ENCODE measurements around the gene PTPN20.
"Not testable (repeated sequence)": the region's sequence is repeated elsewhere in the genome, so short reads cannot be mapped to it uniquely, and the experiment has no call there.

Gene PTPN20, protein sequence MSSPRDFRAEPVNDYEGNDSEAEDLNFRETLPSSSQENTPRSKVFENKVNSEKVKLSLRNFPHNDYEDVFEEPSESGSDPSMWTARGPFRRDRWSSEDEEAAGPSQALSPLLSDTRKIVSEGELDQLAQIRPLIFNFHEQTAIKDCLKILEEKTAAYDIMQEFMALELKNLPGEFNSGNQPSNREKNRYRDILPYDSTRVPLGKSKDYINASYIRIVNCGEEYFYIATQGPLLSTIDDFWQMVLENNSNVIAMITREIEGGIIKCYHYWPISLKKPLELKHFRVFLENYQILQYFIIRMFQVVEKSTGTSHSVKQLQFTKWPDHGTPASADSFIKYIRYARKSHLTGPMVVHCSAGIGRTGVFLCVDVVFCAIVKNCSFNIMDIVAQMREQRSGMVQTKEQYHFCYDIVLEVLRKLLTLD

DNA sequence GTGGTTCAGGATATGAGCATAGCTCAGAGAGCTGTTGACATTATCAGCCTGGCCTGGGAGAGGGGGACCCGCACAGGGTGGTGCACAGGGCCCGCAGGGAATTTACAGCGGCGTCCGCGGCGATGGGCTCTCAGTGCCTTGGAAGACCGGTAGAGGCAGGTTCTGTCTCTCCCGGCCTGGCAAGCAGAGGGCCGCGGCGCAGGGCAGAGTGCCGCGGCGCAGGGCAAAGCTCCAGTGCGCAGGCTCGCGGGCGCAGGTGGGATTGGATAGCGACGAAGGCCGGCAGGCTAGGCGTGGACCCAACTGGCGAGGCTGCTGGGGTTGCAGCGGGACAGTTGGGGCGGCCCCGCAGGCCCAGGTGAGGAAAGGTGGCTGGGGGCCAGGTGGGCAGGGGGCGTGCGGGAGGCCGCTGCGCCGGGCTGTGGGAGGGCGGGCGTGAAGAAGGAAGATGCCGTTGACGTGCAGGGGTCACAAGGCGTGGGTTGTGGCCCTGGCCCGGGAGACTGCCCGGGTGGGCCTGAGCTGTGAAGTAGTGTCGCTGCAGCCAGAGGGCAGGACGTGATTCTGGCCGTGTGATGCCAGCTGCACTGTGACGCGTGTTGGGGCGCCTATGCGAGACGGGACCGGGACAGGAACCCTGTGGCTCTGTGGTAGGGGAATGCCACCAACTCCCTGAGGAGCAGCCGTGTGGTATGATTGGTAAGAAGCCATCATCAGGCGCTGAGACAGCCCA, at the start of gene PTPN20:
Gene PTPN20 (plus strand): TSS at position 285 of the 733 bp plus-strand sequence. CDS start 21,072 bp downstream, outside the sequence.
- DNase-seq = not testable (repeated sequence)

DNA sequence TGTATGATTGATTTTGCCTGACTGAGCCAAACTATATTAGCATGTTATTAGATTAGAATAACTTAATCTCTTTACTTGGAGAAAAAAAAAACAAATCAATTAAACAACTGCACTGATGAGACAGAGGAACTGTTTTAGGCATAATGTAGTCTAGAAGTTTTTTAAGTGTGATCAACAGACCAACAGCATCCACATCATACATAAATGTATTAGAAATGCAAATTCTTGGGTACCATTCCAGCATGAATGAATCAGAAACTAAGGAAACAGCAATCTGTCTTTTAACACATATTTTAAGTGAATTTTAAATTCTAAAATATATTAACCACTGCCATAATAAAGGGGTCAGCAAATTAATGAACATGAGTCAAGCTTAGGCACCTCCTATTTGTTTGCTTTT, 41.5 kb upstream of the PTPN20 start:
- not testable (repeated sequence) for DNase-seq

- not testable (repeated sequence) for DNase-seq
Observed at GRCh38 chr10:46871583-46871982, 39.6 kb upstream of the PTPN20 start.

- not testable (repeated sequence) for DNase-seq
Observed at GRCh38 chr10:46875304-46875703, 35.9 kb upstream of the PTPN20 start.

DNA sequence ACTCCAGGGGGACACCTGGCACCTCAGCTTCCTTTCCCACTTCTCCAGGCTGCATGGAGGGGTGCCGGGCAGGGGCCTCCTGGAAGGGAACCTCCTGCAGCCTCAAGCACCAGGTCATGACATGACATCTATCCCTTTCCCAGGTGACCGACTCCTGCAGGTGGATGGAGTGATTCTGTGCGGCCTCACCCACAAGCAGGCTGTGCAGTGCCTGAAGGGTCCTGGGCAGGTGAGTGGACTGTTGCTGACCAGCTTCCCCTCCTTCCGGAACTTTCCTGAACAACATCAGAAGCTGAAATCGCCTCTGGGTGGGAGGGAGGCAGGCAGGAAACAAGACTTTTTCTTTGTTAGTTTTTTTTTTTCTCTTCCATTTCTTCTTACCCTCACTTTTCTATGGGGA, 34.5 kb upstream of the PTPN20 start:
- not testable (repeated sequence) for DNase-seq

DNA sequence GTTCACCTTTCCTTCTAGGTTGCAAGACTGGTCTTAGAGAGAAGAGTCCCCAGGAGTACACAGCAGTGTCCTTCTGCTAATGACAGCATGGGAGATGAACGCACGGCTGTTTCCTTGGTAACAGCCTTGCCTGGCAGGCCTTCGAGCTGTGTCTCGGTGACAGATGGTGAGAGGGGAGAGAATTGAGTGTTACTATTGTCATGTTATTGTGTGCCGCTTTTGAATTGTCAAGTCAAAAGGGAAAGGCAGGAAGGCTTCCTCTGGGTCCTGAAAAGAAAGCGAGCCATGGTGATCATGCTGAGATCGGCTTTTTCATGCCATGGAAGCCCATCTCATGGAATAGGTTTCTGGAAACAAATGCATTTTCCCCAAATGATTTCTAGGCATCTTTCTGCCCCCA, 32.5 kb upstream of the PTPN20 start:
- not testable (repeated sequence) for DNase-seq

DNA sequence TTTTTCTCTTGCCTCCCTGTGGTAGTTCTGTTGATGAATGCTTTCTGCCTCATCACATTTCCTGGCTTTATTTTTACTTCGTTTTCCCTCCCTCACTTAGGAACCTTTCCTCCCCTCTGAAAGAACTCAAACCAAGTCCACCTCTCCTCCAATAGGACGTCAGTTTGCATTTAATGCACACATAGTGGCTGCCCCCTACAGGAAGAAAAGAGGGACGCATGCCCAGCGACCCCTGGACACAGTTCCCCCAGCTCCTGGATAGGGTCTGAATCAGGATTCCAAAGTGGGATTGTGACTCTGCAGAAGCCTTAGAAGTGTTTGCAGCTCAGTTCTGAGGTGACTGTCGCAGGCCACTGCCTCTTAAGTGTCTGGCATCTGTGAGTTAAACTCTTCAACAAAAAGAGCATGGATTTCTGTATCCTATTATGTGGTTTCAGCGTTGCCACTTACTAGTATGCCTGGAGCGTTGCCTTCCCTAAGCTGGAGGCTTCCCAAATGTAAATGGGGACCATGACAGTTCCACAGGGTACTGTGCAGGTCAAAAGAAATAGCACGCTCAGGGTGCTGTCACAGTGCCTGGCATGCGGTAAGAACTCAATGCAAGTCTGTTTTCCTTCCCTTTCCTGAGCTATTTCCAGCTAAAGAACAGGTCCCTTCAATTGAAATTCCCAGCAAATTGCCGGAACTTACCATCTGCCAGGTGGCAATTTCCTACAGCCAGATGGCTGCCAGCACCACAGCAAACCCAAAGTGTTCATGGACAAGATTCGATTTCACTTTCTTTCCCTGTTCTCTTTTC, 20.2 kb upstream of the PTPN20 start:
- DNase-seq = not testable (repeated sequence)

- DNase-seq = not testable (repeated sequence)
Observed at GRCh38 chr10:46896762-46897692, 14.2 kb upstream of the PTPN20 start.

- not testable (repeated sequence) for DNase-seq
Observed at GRCh38 chr10:46901247-46901646, 10.0 kb upstream of the PTPN20 start.

GRCh38 chr10:46903874-46904273, 7.4 kb upstream of the PTPN20 start:
- not testable (repeated sequence) for DNase-seq

DNA sequence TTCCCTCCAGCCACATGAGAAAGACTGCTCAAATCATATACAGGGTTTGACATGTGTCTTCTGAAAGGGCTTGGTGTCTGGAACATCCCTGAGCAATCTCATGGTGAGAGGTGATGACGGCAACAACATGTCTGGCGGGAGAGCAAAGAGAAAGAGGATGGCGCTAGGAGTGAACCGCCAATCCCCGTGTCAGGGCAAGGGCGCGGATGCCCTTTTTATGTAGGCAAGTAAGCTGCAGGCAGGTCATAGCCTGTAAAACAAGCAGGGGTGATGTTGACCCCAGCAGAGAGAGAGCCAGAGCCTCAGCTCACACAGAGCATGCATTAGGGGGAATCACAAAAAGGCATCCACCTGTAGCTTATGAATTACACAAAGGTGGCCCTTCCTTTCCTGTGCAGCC, 4.9 kb upstream of the PTPN20 start:
- not testable (repeated sequence) for DNase-seq

DNA sequence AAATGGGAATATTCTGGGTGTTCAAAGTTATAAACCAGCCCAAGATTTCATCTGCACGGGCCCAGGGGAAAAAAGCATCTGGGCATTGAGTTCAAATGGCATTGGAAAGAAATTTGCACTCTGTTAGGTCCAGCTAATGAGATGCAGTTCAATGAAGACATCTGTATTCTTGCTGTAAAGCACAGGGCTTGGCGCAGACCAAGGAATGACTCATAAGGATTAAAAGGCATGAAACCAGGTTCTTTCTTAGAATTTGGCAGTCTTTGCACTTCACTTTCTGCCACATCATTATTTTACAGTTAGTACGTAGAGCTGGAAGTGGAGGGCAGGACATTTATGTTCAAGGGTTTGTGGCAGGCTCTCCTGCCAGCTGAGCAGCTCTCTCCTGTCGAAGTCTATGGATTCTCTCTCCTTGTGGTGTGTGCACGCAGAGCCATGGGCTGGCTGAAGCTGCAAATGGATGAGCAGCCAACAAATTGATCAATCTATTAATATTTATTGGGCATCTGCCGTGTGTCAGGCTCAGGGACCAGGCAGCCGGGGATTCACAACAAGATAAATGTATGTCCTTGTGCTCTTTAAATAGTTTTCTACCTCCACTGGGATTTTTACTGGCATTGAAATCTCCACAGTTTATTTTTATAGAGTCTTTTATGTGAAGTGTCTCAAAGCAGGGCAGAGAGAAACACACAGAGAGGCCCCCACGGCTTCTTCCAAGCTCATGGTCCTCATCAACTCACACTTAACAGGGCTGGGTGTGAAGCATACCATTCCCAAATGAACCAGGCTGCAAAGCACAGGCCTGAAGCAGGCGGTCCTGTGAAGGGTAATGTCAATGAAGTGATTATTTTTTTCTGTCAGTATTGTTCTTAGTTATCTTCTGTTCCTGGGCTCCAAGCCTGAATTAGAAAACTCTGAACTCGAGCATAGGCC, 3.8 kb upstream of the PTPN20 start:
- DNase-seq = not testable (repeated sequence)

DNA sequence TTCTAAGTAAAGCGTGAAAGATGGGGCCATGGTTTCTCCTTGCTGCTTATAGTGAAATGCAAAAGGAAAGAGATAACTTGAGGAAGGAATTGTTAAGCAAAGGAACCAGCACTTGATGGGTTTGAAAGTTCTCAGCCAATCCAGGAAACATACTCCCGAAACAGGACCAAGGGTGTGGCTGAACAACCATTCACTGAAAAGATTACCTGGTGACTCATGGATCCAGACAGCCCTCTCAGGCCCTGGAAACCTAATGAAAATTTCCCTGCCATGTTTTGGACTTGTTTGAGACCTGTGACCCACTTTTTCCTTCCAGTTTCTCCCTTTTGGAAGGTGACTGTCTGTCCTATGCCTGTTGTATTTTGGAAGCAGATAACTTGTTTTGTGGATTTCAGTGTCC, 11.3 kb downstream of the PTPN20 start:
- not testable (repeated sequence) for DNase-seq

DNA sequence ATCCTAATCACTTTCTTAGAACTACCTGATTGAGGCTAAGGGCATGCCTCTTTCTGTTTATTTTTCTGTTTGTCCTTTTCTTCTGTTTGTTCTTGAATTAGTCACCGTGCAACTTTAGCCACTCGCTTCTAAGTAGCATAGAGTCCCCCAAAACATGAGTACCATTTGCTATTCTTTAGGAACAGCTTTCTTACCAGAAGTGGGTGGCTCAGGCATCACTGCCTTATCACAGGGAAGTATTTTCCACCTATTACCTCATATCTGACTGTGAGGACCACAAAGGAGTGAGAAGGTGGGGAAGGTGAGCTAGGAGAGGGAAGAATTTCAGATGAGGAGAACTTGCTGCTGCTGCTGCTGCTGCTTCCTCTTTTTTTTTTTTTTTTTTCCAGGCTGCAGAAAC, 13.9 kb downstream of the PTPN20 start:
- DNase-seq = not testable (repeated sequence)

DNA sequence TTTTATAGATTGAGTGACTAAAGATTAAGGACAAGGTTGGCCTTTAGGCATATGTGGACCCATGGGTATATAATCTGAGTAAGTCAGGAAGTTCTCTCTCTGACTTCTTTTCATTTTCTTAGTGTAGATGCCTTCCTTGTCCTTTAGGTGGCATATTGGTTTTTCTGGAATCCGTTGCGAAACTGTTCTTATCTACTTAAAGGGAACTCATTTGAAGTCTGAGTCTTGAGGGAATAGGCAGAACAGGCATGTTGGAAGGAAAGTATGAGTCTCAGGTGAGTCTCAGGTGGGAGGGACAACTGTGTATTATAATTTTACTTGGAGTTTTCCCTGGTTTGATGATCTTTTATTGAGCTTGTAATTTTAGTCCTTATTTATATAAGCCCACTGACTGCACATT, 14.6 kb downstream of the PTPN20 start:
- not testable (repeated sequence) for DNase-seq

GRCh38 chr10:46928810-46929209, 17.6 kb downstream of the PTPN20 start:
- not testable (repeated sequence) for DNase-seq

DNA sequence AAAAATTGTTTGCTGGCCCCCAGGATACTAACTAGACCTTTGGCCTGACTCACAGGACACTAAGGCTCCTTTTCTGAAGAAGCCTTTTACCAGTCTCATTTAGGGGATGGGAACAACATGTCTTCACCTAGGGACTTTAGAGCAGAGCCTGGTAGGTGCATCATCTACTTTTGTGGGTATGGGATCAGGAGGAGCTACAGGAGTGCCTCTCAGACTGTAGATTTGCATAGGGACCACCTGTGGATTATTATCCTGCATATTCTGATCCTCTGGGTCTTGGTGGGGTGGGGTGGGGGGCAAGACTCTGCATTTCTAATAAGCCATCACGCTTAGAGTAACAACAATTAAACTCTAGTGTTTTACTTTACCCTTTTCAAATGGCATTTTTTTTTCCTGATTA, 21.2 kb downstream of the PTPN20 start:
- not testable (repeated sequence) for DNase-seq

DNA sequence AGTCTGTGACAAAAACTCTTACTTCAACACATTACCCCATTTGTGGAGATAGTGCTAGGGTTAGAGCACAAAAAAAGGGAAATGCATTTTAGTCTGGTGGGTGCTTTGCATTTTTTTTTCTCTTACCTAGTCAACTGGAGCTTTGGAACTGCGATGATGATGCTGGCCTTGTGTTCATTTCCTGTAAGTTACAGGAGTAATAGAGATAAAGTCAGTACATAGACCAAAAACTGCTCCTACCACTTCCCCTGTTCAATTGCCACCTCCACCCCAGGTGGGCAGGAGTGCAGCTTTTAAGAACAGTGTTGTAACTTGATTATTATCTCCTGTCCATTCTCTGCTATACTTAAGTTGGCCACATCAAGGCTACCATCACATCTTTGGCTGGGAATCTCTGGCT, 29.9 kb downstream of the PTPN20 start:
- DNase-seq = not testable (repeated sequence)

DNA sequence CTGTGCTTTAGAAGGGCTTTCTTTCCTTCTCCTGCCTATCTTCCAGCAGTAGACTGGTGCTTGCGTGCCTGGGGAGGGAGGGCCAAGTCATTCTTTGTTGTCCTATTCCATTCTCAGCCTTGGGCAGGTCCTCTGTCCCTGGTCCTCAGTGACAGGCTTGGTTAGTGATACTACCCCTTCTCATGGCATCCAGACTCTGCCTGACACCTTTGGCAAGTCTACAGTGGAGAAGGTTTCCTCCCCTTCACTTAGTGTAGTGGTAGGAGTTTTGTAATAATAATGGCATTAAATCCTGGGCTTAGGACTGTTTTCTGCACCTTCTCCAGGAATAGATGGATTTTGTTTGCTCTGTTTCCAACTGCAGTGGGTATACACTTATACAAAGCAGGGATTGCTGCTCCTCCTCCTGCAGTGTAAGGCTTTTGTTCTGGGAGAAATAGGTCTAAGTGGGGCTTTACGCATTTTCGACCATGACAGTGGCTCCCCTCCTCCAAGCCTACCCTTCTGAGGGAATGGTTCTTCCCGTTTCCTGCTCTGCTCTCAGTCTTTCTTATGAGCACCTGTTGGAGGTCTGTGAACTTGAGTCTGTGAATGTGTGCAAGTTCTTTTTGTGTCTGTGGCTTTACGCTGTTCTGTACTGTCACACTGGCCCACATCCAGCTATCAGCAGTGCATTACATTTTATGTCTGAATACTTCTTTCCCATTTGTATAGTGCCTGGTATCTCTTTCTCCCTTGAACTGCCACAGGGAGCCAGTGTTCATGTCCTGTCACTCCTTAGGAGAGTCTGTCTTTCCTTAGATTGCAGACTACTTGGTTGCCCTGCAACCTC, 37.7 kb downstream of the PTPN20 start:
- DNase-seq = not testable (repeated sequence)

- DNase-seq = not testable (repeated sequence)
Observed at GRCh38 chr10:46952540-46952939, 41.3 kb downstream of the PTPN20 start.

Measured in activated CD8-positive, alpha-beta memory T cell treated with anti-CD3 and anti-CD28 coated beads, Interleukin-2, amount 50 U/mL, for 4 hours (primary cell).